Measurements from ENCODE around the gene R3HDM4. TPM values are rescaled to one million over a fixed set of nuclear protein-coding genes. Genes with fewer than 3 reads are reported as not detected.
A peak's percentile ranks its signal among the peaks of the same experiment; 100 is the strongest.

R3HDM4 gene
- total RNA-seq, 2 experiments from 2014 or later, result 63.7 to 73.7 TPM

GRCh38 chr19:925087-925525, 12.1 kb upstream of the R3HDM4 start:
- CTCF ChIA-PET, result interaction anchor here (1.2 to 7.4 kb wide), 3 partner anchors 14 to 62 kb away, joined by 7 to 163 read pairs (median 18); partner anchors contain the start of gene WDR18
- Mint-ChIP-seq H3K4me1 (peaks cover 19% of the 10 kb centered on the region), H3K4me3 (peak overlapping the region; percentile 77), H3K36me3 (peaks cover 2% of the 10 kb centered on the region), H3K9me3 (ENCODE audit: low read depth) (no peaks in the 10 kb centered on the region), H3K27ac (peak overlapping the region; percentile 75), H3K27me3 (no peaks in the 10 kb centered on the region)
- ATAC-seq (peak; percentile 71), DNase-seq (no peak)

- Mint-ChIP-seq H3K36me3 (no peaks in the 10 kb centered on the region), H3K4me1 (peaks cover 19% of the 10 kb centered on the region), H3K4me3 (peak overlapping the region; percentile 77), H3K27me3 (no peaks in the 10 kb centered on the region), H3K27ac (peak overlapping the region; percentile 75), H3K9me3 (ENCODE audit: low read depth) (no peaks in the 10 kb centered on the region)
- CTCF ChIA-PET, result interaction anchor here (0.9 to 7.4 kb wide), 5 partner anchors 14 to 154 kb away, joined by 3 to 163 read pairs (median 7); partner anchors contain the start of gene WDR18
- ATAC-seq, result no peak
- DNase-seq, result peak; percentile 70
Observed at GRCh38 chr19:924553-925086, 11.6 kb upstream of the R3HDM4 start.

DNA sequence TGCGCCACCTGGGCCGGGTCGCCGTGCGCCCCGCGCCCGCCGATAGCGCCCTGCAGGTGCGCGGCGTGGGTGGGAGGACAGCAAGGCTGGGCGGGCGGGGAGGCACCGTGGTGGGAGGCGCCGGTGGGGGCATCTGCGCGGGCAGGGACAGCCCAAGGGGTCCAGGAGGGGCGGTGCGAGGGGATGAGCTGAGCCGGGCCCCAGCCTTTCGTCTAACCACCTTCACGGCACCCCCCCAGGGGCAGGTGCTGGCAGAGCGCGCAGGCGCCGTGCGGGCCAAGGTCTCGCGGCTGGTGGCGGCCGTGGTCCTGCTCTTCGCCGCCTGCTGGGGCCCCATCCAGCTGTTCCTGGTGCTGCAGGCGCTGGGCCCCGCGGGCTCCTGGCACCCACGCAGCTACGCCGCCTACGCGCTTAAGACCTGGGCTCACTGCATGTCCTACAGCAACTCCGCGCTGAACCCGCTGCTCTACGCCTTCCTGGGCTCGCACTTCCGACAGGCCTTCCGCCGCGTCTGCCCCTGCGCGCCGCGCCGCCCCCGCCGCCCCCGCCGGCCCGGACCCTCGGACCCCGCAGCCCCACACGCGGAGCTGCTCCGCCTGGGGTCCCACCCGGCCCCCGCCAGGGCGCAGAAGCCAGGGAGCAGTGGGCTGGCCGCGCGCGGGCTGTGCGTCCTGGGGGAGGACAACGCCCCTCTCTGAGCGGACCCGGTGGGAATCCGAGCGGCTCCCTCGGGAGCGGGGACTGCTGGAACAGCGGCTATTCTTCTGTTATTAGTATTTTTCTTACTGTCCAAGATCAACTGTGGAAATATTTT, 7.2 kb upstream of the R3HDM4 start:
- Mint-ChIP-seq H3K36me3 (no peaks in the 10 kb centered on the region), H3K4me3 (peak overlapping the region; percentile 75), H3K27me3 (peaks cover 9% of the 10 kb centered on the region), H3K27ac (peak overlapping the region; percentile 68), H3K9me3 (ENCODE audit: low read depth) (no peaks in the 10 kb centered on the region), H3K4me1 (peaks cover 20% of the 10 kb centered on the region)
- ATAC-seq, result peak; percentile 31
- CTCF ChIA-PET, result interaction anchor here (1.2 to 7.4 kb wide), 10 partner anchors 9 to 841 kb away, joined by 3 to 163 read pairs (median 8); partner anchors contain the start of genes CFD, MED16, RNU6-9 and WDR18
- DNase-seq, result peak; percentile 71

DNA sequence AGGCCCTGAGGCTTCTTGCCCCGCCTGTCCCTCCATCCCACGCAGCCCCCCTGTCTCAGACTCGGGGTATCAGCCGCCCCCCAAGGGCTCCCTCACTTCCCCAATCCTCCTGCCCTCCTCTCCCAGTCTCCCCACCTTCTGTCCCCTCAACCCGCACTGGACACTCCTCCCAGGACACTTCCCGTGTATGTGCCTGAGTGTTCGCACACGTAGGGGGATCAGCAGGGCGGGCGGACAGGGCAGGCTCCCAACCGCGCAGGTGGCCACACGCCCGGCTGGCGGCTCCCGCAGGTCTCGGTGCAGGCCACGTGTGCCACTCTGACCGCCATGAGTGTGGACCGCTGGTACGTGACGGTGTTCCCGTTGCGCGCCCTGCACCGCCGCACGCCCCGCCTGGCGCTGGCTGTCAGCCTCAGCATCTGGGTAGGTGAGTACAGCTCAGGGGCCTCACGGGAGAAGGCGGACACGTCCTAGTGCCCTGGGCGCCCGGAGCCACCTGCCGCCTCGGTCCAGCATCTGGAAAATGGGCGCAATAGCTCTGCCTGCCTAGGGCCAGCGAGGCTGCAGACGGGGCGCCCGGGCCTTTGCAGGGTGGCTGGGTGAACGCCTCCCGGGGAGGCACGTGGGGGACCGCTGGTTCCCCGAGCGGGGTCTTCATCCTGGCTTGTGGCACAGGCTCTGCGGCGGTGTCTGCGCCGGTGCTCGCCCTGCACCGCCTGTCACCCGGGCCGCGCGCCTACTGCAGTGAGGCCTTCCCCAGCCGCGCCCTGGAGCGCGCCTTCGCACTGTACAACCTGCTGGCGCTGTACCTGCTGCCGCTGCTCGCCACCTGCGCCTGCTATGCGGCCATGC, 6.4 kb upstream of the R3HDM4 start:
- Mint-ChIP-seq H3K27me3 (peaks cover 9% of the 10 kb centered on the region), H3K36me3 (no peaks in the 10 kb centered on the region), H3K4me3 (peak overlapping the region; percentile 53), H3K27ac (peak overlapping the region; percentile 19), H3K9me3 (ENCODE audit: low read depth) (no peaks in the 10 kb centered on the region), H3K4me1 (peaks cover 18% of the 10 kb centered on the region)
- peak; percentile 28 for ATAC-seq
- DNase-seq, result no peak
- CTCF ChIA-PET, result interaction anchor here (1.2 to 7.4 kb wide), 9 partner anchors 8 to 842 kb away, joined by 3 to 163 read pairs (median 7); partner anchors contain the start of genes CFD, MED16, RNU6-9 and WDR18

- H3K4me1 Mint-ChIP-seq, result peaks cover 15% of the 10 kb centered on the region
- CTCF ChIA-PET, result interaction anchor here (1.5 to 7.4 kb wide), 6 partner anchors 9 to 149 kb away, joined by 6 to 163 read pairs (median 28); partner anchors contain the start of genes CFD and WDR18
- H3K4me3 Mint-ChIP-seq, result peak overlapping the region; percentile 53
- peak; percentile 60 for DNase-seq
- peaks cover 9% of the 10 kb centered on the region for H3K27me3 Mint-ChIP-seq
- no peaks in the 10 kb centered on the region for H3K9me3 Mint-ChIP-seq (ENCODE audit: low read depth)
- ATAC-seq, result peak; percentile 14
- no peak overlapping the region for H3K27ac Mint-ChIP-seq
- H3K36me3 Mint-ChIP-seq, result no peaks in the 10 kb centered on the region
Observed at GRCh38 chr19:918481-919198, 5.6 kb upstream of the R3HDM4 start.

- peaks cover 15% of the 10 kb centered on the region for H3K4me1 Mint-ChIP-seq
- CTCF ChIA-PET, result interaction anchor here (1.5 to 4.6 kb wide), 3 partner anchors 22 to 148 kb away, joined by 6 to 85 read pairs (median 14); no protein-coding TSS in a partner anchor
- H3K9me3 Mint-ChIP-seq (ENCODE audit: low read depth), result no peaks in the 10 kb centered on the region
- H3K36me3 Mint-ChIP-seq, result no peaks in the 10 kb centered on the region
- ATAC-seq (no peak), DNase-seq (no peak)
- H3K4me3 Mint-ChIP-seq, result no peak overlapping the region
- H3K27me3 Mint-ChIP-seq, result peaks cover 9% of the 10 kb centered on the region
- H3K27ac Mint-ChIP-seq, result no peak overlapping the region
Observed at GRCh38 chr19:918152-918437, 5.1 kb upstream of the R3HDM4 start.

GRCh38 chr19:917323-918151, 4.5 kb upstream of the R3HDM4 start, which contains the start of gene KISS1R:
TSS of gene KISS1R (plus strand) at chr19:917333. CDS start at chr19:917503, 170 bp downstream.
- H3K27ac Mint-ChIP-seq, result no peak within 1 kb of the TSS
- DNase-seq, result peak; percentile 68
- CTCF ChIA-PET, result interaction anchor here (1.5 to 4.6 kb wide), 4 partner anchors 21 to 147 kb away, joined by 6 to 85 read pairs (median 26); no protein-coding TSS in a partner anchor

GRCh38 chr19:916645-917322, 3.8 kb upstream of the R3HDM4 start:
- Mint-ChIP-seq H3K9me3 (ENCODE audit: low read depth) (no peaks in the 10 kb centered on the region), H3K27me3 (peaks cover 9% of the 10 kb centered on the region), H3K4me1 (peaks cover 13% of the 10 kb centered on the region), H3K27ac (no peak overlapping the region), H3K36me3 (no peaks in the 10 kb centered on the region), H3K4me3 (no peak overlapping the region)
- DNase-seq (no peak), ATAC-seq (no peak)
- CTCF ChIA-PET, result interaction anchor here (1.3 to 4.4 kb wide), 2 partner anchors 53 to 324 kb away, joined by 3 to 38 read pairs; no protein-coding TSS in a partner anchor

More at GRCh38 chr19:917323-918151, 4.5 kb upstream of the R3HDM4 start, which contains the start of gene KISS1R:
- ATAC-seq, result peak; percentile 12
- no peaks in the 10 kb centered on the region for H3K36me3 Mint-ChIP-seq
- H3K4me1 Mint-ChIP-seq, result peaks cover 15% of the 10 kb centered on the region
- H3K4me3 Mint-ChIP-seq, result peak within 1 kb of the TSS; percentile 20
- H3K9me3 Mint-ChIP-seq (ENCODE audit: low read depth), result no peaks in the 10 kb centered on the region
- H3K27me3 Mint-ChIP-seq, result peaks cover 9% of the 10 kb centered on the region

DNA sequence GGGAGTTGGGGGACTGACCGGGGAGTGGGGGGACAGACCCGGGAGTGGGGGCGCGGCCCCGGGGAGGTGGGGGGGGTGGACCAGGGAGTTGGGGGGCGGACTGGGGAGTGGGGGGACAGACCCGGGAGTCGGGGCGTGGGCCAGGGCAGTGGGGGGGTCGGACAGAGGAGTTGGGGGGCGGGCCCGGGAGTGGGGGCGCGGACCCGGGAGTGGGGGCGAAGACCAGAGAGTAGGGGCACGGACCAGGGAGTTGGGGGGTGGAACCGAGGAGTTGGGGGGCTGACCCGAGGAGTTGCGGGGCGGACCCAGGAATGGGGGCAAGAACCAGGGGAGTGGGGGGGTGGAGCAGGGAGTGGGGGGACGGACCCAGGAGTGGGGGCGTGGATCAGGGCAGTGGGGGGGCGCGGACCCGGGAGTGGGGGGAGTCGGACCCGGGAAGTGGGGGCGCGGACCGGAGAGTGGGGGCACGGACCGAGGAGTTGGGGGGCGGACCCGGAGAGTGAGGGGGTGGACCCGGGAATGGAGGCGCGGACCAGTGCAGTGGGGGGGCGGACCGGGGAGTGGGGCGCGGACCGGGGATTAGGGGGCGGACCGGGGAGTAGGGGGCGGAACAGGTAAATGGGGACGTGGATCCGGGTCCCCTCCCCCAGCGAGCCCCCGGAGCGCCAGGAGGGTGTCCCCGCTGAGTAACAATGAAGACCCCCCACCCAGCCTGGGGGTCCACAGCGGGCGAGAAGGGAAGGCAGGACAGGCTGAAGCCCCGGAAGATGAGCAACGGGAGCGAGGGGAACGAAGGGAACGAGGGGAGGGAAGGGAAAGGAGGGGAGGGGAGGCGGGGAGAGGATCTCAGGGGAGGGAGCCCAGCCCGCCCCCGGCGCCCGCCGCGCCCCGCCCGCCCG, 589 bp downstream of the R3HDM4 start:
- peak; percentile 59 for DNase-seq
- Mint-ChIP-seq H3K4me1 (peaks cover 38% of the 10 kb centered on the region), H3K27me3 (no peaks in the 10 kb centered on the region), H3K27ac (peak overlapping the region; percentile 83), H3K36me3 (peaks cover 2% of the 10 kb centered on the region), H3K4me3 (peak overlapping the region; percentile 78), H3K9me3 (ENCODE audit: low read depth) (no peaks in the 10 kb centered on the region)
- ATAC-seq, result no peak
- CTCF ChIA-PET, result interaction anchor here (4.4 kb wide), 1 partner anchor 49 kb away, joined by 38 read pairs; no protein-coding TSS in a partner anchor

GRCh38 chr19:911197-912033, 1.6 kb downstream of the R3HDM4 start:
- Mint-ChIP-seq H3K4me3 (peak overlapping the region; percentile 55), H3K9me3 (ENCODE audit: low read depth) (no peaks in the 10 kb centered on the region), H3K36me3 (peaks cover 4% of the 10 kb centered on the region), H3K27ac (peak overlapping the region; percentile 46), H3K27me3 (no peaks in the 10 kb centered on the region), H3K4me1 (peaks cover 46% of the 10 kb centered on the region)
- DNase-seq, result no peak
- CTCF ChIA-PET, result interaction anchor here (1.0 to 7.8 kb wide), 2 partner anchors 9 to 47 kb away, joined by 3 to 57 read pairs; no protein-coding TSS in a partner anchor
- no peak for ATAC-seq
